COLO829 (cell line): ENCODE results near the gene LAMB1.
"Not testable (repeated sequence)": the region's sequence is repeated elsewhere in the genome, so short reads cannot be mapped to it uniquely, and the experiment has no call there.

Experiments used
- DNase-seq: peaks from one replicate; pipeline ENCODE4 v3.0.0; 2012; ENCODE audit warnings: low spot score

The LAMB1 gene

GRCh38 chr7:107917763-107918651 lies 85.0 kb downstream of the LAMB1 start:
- DNase-seq, result no peak

GRCh38 chr7:107915541-107915940 lies 87.4 kb downstream of the LAMB1 start:
- no peak for DNase-seq

GRCh38 chr7:107914831-107915230 lies 88.1 kb downstream of the LAMB1 start:
- no peak for DNase-seq

- no peak for DNase-seq
Measured at GRCh38 chr7:107913851-107914250, 89.1 kb downstream of the LAMB1 start.

- no peak for DNase-seq
Measured at GRCh38 chr7:107911981-107912380, 91.0 kb downstream of the LAMB1 start.

- DNase-seq, result no peak
Measured at GRCh38 chr7:107909445-107909844, 93.5 kb downstream of the LAMB1 start.

GRCh38 chr7:107907790-107908189 lies 95.2 kb downstream of the LAMB1 start:
- no peak for DNase-seq

- no peak for DNase-seq
Measured at GRCh38 chr7:107902381-107902780, 100.6 kb downstream of the LAMB1 start.

GRCh38 chr7:107900496-107901015 lies 102.4 kb downstream of the LAMB1 start:
- DNase-seq, result no peak

- no peak for DNase-seq
Measured at GRCh38 chr7:107898997-107899594, 103.9 kb downstream of the LAMB1 start.

- not testable (repeated sequence) for DNase-seq
Measured at GRCh38 chr7:107892367-107892741, 110.6 kb downstream of the LAMB1 start.

GRCh38 chr7:107891636-107892366 lies 111.2 kb downstream of the LAMB1 start:
- no peak for DNase-seq

GRCh38 chr7:107890962-107891635 lies 111.9 kb downstream of the LAMB1 start, which contains the start of gene DLD:
Gene DLD, plus strand, starts transcription at chr7:107891183. Its CDS starts 68 bp downstream, at chr7:107891251.
- DNase-seq, result peak; percentile 91

- DNase-seq, result no peak
Measured at GRCh38 chr7:107890493-107890961, 112.4 kb downstream of the LAMB1 start.

GRCh38 chr7:107889992-107890391 lies 113.0 kb downstream of the LAMB1 start:
- no peak for DNase-seq

- DNase-seq, result not testable (repeated sequence)
Measured at GRCh38 chr7:107887827-107888226, 115.1 kb downstream of the LAMB1 start.

- no peak for DNase-seq
Measured at GRCh38 chr7:107884066-107884818, 118.7 kb downstream of the LAMB1 start.

- DNase-seq, result no peak
Measured at GRCh38 chr7:107882766-107883165, 120.2 kb downstream of the LAMB1 start.

GRCh38 chr7:107879400-107880035 lies 123.4 kb downstream of the LAMB1 start:
- peak; percentile 75 for DNase-seq

GRCh38 chr7:107878636-107879035 lies 124.3 kb downstream of the LAMB1 start:
- no peak for DNase-seq
